ENCODE measurements around the gene STK32A.
"Not testable (repeated sequence)": the region's sequence is repeated elsewhere in the genome, so short reads cannot be mapped to it uniquely, and the experiment has no call there.

Gene STK32A

DNA sequence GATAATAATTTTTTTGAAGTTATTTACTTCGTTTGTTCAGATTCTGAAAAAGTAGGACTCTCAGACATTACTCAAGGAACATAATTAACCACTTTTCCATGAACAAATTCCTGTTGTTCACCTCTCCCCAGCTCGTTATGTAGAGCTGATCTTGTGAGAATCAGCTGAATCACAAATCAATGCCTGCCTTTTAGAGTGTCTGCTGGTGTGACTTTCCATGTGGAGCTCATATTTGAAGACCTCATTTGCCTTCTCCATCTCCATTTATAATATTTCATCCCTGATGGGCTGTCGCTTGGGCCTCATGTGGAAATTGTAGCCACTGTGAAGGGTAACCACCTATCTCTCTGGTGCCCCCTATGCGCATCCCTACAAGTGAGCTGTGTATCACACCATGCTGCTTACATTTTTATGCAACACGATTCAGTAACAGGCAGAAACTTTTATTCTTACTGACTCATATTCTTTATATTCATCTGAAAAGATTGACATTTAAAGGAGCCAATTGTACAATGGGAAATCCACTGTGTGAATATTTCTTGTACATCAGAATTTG is 111.3 kb downstream of the STK32A start:
- DNase-seq (ENCODE audit: low read depth in 2 of 2) = no peak

DNA sequence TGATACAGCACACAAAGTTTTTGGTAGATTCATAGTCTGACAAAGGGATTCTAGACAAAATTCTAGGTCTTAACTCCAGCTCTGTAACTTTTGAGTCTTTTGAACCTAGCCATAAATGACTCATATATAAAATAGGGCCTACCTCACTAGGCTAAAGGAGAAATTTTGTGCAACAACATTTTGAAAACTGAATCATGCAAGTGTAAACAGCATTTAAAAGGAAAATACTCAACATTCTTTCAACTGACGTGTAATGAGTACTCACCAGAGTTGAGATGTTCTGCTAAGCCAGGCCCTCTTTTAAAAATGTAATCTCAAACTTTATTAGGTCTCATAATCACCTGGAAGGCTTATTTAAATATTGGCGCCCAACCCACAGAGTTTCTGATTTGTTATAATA is 113.2 kb downstream of the STK32A start:
- no peak for DNase-seq (ENCODE audit: low read depth in 2 of 2)

DNA sequence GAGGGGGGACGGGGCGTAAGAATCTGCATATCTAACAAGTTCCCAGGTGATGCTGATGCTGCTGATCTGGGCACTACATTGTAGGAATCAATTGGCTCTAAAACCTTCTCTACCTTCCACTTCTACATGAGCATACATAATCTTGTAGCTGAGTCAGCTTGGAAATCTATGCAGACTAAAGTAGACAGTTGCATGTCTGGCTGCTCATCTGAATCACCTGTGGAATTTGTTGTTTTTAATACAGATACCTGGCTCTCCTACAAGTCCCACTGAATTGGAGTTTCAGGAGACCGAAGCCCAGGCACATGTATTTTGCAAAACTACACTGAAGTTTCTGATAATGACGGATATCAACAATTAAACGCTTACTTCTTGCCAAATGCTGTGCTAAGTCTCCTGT is 113.6 kb downstream of the STK32A start:
- DNase-seq (ENCODE audit: low read depth in 2 of 2) = no peak

- DNase-seq (ENCODE audit: low read depth in 2 of 2) = no peak
Observed at GRCh38 chr5:147349241-147349640, 114.4 kb downstream of the STK32A start.

DNA sequence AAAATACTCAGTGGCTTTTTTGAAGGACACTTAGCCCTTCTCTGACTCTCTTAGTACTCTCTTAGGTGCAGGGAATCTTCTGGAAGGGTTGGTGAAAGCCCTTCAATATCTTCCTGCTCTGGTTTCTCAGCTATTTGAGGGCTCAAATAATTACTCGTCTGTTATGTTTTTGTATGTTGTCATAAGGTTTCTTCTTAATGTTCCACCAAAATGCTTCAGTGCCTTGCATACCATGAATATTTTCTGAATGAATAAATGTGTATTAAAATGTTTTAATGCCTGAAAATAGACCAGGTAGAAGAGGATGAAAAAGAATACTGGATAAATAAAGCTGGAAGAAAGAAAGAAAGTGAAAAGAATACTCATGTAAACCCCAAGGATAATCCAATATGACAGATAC is 124.3 kb downstream of the STK32A start:
- DNase-seq (ENCODE audit: low read depth in 2 of 2) = no peak

DNA sequence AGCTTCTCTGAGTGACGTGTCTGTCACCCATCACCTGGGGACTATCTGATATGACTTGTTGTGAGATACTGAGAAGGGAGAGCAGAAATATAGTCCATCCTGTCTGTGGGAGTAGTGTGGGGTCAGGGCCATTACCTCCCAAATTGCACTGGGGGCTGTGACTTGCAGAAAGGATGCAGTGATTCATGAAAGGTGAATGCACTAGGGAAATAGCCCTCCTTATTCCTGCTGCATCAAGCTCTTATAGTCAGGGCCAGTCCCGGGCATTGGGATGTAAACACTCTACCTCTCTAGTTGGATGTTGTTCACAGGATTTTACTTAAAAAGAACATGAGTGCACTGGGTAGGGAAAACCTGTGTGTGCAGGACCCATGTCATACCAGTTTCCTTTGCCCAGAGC is 124.8 kb downstream of the STK32A start:
- DNase-seq (ENCODE audit: low read depth in 2 of 2) = no peak

- DNase-seq (ENCODE audit: low read depth in 2 of 2) = no peak
Observed at GRCh38 chr5:147360816-147361215, 126.0 kb downstream of the STK32A start.

DNA sequence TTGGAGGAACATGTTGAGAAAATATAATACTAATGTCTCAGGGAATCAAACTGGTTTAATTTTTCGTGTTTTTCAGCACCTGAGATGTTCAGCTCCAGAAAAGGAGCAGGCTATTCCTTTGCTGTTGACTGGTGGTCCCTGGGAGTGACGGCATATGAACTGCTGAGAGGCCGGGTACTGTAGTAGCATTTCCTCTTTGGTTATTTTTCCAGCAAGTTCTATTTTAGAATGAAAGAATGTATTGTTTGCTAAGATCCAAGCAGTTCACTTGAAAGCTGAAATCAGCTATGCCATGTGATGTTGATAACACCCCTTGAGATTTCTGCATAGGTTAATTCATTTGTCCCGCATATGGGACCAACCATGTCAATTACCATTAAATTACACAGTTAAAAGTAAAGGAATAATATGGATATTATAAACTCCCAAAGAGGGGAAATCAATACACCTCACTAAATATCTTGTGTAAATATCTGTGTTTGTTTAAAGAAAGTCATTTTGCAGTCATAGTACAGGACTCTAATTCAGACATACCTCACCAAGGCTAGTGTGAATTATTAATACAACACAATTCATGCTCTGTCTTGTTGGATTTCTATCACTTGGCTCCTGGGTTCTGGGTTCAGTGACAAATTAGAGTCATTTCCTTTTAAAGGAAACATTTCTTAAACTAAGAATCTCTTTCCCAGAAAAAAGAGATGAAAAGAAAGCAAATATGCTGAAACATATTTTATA is 126.8 kb downstream of the STK32A start:
- DNase-seq (ENCODE audit: low read depth in 2 of 2) = no peak

- not testable (repeated sequence) for DNase-seq (ENCODE audit: low read depth in 2 of 2)
Observed at GRCh38 chr5:147367381-147367780, 132.6 kb downstream of the STK32A start.

DNA sequence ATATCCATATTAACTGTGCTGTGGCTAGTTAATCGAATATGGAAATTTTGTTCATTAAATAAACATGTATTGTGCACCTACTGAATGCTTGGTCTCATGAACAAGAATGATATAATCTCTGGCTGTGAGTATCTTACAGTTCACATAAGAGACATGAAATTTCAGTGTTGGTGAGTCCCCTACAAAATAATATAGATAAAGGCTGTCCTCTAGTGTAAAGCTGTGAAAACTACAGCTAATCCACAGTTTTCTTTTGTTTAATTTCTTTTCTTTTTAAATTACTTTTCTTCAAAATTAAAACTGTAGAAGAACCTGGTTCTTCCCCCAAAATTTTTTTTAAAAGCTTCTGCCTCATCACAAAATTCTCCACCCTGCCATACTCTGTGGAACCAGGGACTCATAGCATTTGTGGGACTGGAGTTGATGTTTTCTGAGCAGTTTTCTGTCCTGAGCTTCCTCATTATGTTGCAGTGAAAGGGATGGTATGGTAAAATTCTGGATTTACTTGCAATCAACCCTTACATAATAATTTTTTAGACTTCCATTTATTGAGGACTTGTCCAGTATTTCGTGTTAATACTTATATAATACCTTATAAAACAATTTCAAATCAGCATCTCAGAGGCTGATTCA is 135.0 kb downstream of the STK32A start:
- DNase-seq (ENCODE audit: low read depth in 2 of 2) = no peak

- DNase-seq (ENCODE audit: low read depth in 2 of 2) = no peak
Observed at GRCh38 chr5:147371290-147371689, 136.5 kb downstream of the STK32A start.

DNA sequence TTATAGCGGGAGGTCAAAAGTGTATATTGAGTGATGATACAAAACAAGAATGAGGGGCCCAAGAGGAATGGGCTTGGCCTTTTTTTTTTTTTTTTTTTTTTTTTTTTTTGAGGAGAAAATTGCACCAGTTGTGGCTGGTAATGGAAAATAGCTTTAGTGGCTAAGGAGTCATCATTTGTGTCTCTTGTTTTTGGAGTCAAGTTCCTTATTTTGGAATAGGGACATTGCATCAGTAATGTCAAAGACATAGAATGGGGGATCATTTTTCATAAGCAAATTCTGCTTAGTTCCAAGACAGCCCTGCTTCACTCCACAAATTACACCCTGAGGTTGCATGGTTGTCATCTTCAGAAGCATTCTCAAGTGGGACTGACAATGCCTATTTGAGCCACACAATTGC is 137.4 kb downstream of the STK32A start:
- no peak for DNase-seq (ENCODE audit: low read depth in 2 of 2)

- no peak for DNase-seq (ENCODE audit: low read depth in 2 of 2)
Observed at GRCh38 chr5:147373328-147373727, 138.5 kb downstream of the STK32A start.

DNA sequence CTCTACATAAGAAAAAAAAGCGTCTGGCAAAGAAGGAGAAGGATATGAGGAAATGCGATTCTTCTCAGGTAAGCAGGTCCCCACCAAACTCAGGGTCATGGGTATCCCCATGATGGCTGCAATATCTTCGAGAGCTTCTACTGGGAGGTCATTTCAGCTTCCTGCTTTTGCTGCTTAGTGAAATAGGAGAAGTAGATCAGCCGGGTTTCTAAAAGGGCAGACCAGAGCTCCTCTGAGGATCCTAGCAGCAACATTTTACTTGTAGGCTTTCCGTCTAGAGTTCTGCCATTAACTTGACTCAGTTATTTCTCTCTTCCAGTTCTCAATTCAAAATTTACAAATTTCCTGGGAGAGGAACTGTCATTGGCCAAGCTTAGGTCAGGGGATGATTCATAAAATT is 140.3 kb downstream of the STK32A start:
- no peak for DNase-seq (ENCODE audit: low read depth in 2 of 2)

- DNase-seq (ENCODE audit: low read depth in 2 of 2) = no peak
Observed at GRCh38 chr5:147377682-147378081, 142.9 kb downstream of the STK32A start.

- no peak for DNase-seq (ENCODE audit: low read depth in 2 of 2)
Observed at GRCh38 chr5:147381555-147381954, 146.7 kb downstream of the STK32A start.

DNA sequence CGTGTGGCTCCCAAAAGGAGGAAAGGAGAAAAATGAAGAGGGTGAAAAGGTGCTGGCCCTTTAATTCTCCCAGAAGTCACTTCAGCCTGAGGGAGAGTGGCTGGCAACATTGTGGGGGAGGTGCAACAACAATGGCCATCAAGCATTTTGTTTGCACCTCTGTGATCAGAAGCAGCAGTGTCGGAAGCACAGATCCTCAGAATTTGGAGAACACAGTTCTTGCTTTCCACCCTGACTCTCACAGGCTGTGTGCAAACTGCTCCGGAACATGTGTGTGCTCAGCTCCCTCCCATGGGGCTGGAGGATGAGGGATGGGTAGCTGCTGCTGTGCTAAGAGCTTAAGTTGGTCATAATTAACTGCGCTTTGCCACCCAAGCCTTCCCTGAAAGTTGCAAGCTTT is 147.9 kb downstream of the STK32A start:
- DNase-seq (ENCODE audit: low read depth in 2 of 2) = no peak

DNA sequence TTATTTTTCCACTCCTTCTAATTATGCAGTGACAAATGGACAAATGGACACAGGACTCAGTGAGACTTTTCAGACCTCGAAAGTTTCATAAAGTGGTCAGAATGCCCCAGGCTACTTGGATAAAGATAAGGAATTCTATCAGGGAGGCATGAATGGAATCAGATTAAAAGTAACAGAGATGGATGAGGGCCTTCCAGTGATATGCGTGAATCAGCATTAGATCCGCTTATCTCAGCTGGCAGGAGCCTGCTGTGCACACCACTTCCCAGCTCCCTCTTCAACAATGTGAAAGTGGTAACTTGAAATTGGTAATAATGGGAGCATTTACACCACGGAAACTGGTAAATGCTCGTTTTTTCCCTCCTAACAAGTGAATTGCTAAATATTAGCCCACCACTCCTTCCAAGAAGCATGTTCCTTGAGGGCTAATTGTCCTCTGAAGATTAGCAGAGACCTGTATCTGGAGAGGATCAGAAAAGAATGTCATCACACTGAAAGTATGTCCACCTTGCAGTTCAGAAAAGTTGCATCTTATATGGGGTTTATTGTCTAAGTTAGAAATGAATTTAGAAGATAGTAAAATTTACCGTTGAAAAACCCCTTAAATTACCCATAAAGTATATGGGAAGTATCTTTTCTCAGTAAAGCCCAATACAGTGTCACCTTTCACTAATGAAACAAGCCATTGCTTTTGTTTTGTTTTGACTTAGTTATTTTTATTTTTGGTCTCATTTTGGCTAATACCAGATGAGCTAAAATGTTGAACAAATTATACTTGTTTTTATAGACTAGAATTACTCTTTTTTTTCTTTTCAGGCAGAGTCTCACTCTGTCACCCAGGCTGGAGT is 149.7 kb downstream of the STK32A start:
- DNase-seq (ENCODE audit: low read depth in 2 of 2) = no peak

DNA sequence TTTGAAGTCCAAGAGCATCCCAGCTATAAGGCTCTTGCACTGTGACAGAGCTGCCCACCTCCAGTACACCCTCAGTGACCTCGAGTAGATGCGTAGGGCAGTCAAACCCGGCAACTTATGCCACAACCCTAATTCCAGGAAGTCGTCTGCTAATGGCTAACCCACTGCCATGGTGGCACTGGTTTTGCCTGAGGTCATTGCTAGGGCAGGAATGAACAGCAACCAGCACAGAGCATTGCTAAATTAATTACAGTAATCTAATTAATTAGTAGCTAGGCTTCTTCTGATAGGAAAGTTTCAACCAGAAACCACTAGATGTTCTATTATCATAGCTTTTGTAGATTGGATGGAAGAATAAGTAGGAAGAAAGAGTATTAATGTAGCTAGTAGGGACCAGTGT is 152.3 kb downstream of the STK32A start:
- no peak for DNase-seq (ENCODE audit: low read depth in 2 of 2)

GRCh38 chr5:147388184-147389108 is 153.6 kb downstream of the STK32A start:
- DNase-seq (ENCODE audit: low read depth in 2 of 2) = no peak

DNA sequence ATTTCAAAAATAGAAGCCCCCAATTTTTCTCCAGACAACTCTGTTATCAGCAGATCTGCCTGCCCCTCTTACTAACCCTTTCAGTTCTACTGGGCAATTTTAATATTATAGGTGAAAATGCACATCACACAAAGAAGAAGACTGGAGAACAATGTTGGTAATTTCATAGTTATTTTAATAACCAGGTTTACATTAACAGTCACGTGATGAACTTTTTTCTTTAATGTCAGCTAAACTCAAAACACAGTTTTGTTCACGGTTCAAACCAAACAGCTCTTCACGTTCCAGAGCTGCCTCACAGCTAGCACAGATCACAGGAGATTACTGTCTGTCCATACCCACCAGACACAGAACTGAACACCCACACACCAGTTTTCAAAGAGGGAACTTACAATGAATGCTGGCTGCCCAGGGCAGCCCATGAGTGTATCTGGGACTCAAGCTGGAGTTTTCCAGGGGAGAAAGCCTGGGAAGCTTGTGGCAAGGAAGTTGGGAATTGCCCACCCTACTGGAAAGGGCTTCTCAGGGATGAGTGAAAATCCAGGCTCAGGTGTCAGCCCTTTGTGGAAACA is 155.9 kb downstream of the STK32A start:
- DNase-seq (ENCODE audit: low read depth in 2 of 2) = no peak
